ENCODE results near the gene SYT3.

SYT3 gene

DNA sequence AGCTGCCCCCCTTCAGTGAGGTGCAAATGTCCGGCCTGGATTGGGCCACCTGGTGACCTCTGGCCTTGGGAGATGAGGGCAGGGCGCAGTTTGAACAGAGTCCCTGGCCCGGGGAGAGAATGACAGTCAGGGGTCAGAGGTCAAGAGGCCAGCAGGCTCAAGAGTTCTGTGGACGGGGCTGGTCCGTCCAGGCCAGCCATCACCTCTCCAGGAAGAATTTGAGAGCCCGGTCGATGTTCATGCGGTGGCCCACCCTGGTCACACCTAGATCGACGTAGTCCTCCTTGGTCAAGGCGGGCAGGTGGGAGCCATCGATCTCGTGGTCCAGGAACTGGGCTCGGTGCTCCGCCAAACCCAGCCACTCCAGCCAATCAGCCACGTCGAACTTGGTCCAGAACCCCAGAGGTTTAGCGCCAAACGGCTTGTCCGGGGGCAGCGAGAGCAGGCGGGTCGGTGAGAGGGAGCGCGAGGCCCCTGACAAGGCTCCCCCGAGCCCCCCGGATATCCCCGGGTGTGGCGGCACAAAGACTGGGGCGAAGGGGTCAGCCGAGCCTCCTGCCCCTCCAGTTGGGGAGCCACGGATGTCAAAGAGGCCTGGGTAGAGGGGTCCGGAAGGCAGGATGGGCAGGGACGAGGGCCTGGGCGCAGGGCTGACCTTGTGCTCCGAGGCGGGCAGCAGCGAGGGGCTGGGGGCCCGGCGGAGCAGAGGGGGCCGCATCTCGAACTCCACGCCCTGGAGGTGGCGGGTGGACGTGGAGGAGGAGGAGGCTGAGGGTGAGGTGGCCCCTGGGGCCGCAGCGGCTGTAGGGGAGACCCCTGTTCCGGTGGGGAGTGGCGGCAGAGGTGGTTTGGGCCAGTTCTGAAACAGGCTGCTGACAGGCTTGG, 22.3 kb upstream of the SYT3 start:
- DNase-seq = no peak

DNA sequence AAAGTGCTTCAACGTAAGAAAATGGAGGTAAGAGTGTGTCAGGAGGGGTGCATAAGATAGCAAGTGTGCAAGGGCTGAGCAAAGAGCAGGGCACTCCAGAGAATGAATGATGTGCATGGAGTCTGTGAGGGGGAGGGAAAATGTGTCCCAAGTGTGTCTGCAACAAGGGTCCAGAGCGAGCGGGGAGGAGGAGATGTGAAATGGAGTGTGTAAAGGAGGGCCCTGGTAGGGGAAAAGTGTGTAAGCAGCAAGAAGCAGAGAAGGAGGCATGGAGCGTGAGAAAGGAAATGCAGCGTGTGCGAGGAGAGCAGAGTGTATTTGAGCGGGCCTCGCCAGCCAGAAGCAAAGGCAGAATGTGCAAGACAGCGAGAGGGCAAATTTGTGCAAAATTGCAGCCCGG, 21.3 kb upstream of the SYT3 start:
- no peak for DNase-seq

- DNase-seq = no peak
These were observed 20.3 kb upstream of the SYT3 start for GRCh38 chr19:50660088-50660366.

GRCh38 chr19:50659318-50660087, 19.8 kb upstream of the SYT3 start:
- DNase-seq = peak in 1 of 51 donors; percentile 48

DNA sequence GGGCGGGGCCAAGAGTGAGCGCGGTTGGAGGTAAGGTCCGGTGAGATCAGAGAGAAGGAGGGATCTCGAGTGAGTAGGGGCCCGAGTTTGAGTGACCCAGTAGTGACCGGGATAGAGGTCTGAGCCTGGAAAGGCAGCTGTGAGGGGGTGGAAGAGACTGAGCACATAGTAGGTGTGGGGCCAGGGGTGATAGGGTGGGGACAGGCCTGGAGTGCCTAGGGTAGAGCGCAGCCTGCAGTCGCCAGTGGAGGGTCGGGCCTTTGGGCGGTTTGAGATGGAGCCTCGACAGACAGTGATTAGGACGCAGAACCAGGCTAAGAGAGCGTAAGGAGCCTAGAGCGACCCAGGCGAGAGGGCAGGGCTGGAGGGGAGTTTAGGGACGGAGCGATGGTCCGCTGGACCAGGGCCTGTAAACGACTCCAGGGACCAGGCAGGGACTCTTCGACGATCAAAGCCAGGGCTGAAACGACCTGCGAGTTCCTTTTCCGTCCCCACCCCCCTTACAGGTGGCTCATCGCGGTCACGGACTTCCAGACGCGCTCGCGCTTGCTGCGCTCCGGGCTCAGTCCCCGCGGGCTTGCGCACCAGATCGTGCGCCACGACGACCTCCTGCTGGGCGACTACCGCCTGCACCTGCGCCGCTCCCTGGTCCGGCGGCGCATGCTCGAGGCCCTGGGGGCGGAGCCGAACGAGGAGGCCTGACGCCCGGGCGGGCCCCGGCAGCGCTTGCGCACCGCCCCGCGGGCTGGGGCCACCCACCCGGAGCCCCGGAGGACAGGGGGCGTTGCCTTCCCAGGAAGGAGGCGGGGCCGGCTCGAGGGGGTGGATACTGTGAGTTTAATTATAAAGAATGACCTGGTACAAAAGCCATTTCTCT, 19.0 kb upstream of the SYT3 start:
- DNase-seq = peak; percentile 15 to 90 (median 70)

DNA sequence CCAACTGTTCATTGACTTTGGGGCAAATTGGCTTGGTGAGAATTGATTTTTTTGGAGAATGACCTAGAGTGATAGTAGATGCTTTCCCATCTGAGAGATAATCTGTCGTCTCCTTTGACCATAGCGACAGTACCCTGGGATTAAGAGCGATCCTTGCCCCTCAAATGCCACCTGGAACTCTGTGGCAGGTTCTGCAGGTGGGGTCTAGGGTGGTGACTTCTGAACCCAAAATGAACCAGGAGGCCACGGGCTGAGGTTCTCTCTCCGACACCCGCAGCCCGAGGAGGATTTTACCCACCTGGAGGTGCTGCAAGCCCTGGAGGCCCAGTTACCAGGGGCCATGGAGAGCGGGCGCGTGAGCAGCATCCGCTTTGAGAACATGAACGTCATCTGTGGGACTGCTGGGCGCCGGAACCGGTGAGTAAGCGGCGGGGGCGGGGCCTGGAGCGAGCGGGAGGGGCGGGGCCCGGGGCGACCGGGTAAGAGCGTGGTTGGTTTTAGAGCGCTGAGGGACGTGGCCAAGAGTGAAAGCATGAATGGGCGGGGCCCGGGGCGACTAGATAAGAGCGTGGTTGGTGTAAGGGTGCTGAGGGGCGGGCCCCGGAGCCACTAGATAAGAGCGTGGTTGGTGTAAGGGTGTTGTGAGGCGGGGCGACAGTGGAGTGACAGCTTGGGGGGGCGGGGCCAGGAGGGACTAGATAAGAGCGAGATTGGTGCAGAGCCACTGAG, 18.2 kb upstream of the SYT3 start:
- DNase-seq = peak; percentile 33 to 99 (median 95)

GRCh38 chr19:50657222-50657669, 17.6 kb upstream of the SYT3 start:
- DNase-seq = no peak

GRCh38 chr19:50654882-50655281, 15.2 kb upstream of the SYT3 start:
- no peak for DNase-seq

DNA sequence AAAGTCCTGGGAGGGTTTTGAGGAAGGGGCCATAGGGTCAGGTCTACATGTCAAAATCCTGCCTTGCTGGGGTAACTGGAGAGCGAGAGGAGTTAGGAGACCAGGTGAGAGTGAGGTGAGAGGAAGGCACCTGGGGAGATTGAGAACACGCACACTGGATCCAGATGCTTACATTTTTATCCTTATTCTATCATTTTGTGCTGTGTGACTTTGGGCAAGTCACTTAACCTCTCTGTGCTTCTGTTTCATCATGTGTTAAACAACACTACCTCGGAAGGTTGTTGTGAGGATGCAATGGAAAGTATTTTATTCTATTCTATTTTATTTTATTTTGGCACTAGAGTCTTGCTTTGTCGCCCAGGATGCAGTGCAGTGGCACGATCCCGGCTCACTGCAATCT, 13.0 kb upstream of the SYT3 start:
- no peak for DNase-seq

DNA sequence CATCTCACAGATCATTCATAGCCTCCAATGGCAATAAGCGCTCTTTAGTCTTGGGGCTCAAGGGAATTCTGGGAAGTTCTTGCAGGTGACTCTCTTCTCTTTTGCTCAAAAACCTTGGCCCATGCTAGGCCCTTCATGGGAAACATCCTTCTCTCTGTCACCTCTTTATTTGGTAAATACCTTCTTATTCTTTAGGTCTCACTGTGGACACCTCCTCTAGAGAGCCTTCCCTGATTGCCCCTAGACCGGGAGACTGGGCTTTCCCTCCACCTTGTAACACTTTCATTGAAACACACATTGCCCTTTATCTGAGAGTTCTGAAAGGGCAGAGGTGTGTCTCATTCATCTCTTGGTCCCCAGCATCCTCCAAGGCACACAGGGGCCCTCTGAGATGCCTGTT, 11.5 kb upstream of the SYT3 start:
- DNase-seq = no peak

- peak in 4 of 51 donors; percentile 6 to 36 (median 18) for DNase-seq
These were observed 10.0 kb upstream of the SYT3 start, which contains the start of gene C19orf81 for GRCh38 chr19:50649433-50650391. C19orf81 (plus strand) TSS chr19:50649445; CDS start chr19:50649445, 0 bp downstream.

- DNase-seq = no peak
These were observed 9.0 kb upstream of the SYT3 start for GRCh38 chr19:50648659-50649058.

GRCh38 chr19:50647879-50648615, 8.4 kb upstream of the SYT3 start:
- DNase-seq = no peak

- no peak for DNase-seq
These were observed 6.6 kb upstream of the SYT3 start for GRCh38 chr19:50646074-50646807.

DNA sequence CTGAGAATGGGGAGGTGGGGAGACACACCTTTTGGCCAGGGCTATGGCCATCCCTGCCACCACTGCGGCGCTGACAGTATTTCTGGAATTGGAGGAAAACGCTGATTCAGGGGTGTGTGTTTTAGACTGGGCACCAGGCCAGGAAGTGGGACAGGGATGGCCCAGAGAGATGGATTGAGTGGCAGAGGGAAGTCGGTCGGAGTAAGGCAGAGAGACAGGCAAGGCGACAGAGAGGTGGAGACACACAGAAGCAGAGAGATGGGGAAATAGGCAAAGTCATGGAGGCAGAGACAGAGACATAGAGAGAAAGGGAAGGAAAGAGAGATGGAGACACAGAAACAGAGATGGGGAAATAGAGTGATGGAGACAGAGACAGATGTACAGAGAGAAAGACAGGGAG, 5.4 kb upstream of the SYT3 start:
- DNase-seq = no peak

GRCh38 chr19:50644315-50644915, 4.7 kb upstream of the SYT3 start:
- DNase-seq = no peak

DNA sequence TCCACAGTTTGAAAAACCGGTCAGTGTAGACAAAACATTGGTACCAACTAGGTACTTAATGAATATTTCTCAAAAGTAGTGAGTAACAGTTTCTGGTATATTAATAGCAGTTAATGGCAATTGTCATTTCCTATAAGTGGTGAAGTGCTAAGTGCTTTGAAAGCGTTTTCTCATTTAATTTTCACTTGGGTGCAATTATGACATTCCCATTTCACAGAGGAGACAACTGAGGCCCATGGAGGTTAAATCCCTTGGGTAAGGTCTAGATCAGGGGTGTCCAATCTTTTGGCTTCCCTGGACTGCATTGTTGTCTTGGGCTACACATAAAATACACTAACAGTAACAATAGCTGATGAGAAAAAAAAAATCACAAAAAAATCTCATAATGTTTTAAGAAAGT, 687 bp upstream of the SYT3 start:
- no peak for DNase-seq

GRCh38 chr19:50638600-50638999, 1.1 kb downstream of the SYT3 start:
- DNase-seq = no peak
